ENCODE measurements around the gene RASA1.

- TF ChIP-seq CTCF (IDR thresholded peaks at IDR 0.05) (no peak), ZFX (IDR thresholded peaks at IDR 0.05; ENCODE audit: borderline replicate concordance) (no peak)
These were observed 53.9 kb downstream of the RASA1 start for GRCh38 chr5:87321605-87322004.

Measured in 22Rv1 (cell line).